ENCODE measurements around the gene IDH3A.

IDH3A gene

DNA sequence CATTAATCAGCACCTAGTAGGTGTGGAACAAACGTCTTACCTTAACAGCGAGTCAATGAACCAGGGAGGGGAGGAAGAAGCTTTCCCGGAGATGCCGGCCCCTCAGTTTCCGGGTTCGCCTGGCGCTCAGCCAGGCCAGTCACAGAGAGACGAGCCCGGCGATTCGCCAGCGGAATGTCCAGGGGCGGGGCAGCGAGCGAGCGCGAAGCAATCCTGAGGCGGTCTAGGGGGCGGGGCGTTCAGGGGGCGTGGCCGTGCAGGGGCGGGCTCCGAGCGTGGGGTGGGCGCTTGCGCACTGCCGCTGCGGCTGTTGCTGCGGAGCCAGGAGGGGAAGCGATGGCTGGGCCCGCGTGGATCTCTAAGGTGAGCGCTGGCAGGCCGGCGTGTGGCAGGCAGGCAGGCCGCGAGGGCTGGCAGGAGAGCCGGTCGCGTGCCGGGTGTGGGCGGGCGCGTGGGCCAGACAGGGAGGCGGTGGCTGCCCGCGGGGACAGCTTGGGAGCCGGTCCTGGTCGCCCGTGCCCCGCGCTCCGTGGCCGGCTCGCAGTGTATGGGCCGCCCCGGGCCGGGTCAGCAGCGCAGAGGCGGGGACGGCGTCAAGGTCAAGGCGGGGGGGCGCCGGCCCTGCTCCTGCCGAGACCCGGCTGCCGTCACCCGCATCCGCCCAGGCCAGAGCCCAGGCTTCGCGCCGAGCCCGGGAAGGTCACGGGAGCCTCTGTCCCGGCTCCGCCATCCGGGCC lies at the start of gene IDH3A:
Gene IDH3A, plus strand, starts transcription at position 295 of the 737 bp plus-strand sequence. Its CDS starts 42 bp downstream, at position 337.
- TF ChIP-seq, protein P1, sequence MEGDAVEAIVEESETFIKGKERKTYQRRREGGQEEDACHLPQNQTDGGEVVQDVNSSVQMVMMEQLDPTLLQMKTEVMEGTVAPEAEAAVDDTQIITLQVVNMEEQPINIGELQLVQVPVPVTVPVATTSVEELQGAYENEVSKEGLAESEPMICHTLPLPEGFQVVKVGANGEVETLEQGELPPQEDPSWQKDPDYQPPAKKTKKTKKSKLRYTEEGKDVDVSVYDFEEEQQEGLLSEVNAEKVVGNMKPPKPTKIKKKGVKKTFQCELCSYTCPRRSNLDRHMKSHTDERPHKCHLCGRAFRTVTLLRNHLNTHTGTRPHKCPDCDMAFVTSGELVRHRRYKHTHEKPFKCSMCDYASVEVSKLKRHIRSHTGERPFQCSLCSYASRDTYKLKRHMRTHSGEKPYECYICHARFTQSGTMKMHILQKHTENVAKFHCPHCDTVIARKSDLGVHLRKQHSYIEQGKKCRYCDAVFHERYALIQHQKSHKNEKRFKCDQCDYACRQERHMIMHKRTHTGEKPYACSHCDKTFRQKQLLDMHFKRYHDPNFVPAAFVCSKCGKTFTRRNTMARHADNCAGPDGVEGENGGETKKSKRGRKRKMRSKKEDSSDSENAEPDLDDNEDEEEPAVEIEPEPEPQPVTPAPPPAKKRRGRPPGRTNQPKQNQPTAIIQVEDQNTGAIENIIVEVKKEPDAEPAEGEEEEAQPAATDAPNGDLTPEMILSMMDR (conservative IDR thresholded peaks at IDR 0.05): no peak
- H3K27ac ChIP-seq: peak within 1 kb of the TSS; percentile 90

DNA sequence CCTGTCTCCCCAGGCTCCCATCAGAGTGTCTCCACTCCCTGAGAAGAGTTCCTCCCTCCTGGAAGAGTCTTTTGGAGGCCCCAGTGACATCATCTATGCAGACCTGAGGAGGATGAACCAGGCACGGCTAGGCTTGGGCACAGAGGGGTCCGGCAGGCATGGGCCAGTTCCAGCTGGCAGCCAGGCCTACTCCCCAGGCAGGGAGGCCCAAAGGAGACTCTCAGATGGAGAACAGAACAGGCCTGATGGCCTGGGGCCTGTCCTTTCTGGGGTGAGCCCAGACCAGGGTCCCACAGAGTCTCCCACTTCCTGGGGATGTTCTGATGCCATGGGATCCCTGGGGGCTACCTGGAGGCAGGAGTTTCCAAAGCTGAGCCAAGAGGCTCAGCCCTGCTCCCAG lies 48.3 kb upstream of the IDH3A start:
- peak overlapping the region; percentile 10; the same call in 1 of the 2 replicates for H3K27ac ChIP-seq
- TF ChIP-seq, protein P1 (conservative IDR thresholded peaks at IDR 0.05): no peak

DNA sequence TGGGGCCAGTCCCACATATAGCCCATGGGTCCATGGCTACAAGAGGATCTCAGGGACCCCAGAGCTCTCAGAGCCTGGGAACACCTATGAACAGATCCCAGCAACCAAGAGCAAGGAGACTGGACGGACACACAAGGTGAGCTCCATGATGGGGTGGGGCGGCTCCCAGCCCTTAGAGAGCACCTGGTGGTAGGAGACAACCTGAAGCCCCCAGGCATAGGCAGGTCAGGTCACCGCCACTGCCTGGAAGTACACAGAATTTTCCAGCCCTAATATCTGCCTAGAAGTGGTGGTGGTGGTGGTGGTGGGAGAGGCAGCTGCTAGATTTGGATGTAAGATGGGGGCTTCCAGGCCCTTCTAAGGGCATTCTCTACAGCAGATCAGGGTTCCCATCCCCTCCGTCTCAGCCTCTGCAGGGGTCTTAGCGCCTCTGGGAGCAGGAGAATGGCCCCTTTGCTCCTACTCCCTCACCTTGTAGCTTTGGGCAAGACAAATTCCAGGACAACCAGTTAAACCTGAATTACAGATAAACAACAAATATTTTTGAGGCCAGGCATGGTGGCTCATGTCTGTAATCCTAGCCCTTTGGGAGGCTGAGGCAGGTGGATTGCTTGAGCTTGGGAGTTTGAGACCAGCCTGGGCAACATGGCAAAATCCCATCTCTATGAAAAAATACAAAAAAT lies 47.6 kb upstream of the IDH3A start:
- H3K27ac ChIP-seq: peak overlapping the region; percentile 10; the same call in 1 of the 2 replicates
- TF ChIP-seq, protein P1 (conservative IDR thresholded peaks at IDR 0.05): no peak

DNA sequence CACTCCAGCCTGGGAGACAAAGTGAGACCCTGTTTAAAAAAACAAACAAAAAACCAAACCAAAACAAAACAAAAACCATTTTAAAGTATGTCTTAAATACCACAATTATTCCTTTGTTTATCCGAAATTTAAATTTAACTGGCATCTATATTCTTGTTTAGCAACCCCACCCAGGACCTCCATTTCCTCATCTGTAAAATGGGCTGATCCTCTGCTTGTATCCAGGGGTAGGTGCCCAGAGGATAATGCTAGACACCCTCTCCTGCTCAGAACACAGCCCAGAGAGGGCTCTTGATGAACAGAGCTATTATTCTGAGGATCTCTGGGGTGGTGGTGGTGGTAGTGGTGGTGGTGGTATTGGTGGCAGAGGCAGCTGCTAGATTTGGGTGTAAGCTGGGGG lies 47.0 kb upstream of the IDH3A start:
- TF ChIP-seq, protein P1 (conservative IDR thresholded peaks at IDR 0.05): no peak

DNA sequence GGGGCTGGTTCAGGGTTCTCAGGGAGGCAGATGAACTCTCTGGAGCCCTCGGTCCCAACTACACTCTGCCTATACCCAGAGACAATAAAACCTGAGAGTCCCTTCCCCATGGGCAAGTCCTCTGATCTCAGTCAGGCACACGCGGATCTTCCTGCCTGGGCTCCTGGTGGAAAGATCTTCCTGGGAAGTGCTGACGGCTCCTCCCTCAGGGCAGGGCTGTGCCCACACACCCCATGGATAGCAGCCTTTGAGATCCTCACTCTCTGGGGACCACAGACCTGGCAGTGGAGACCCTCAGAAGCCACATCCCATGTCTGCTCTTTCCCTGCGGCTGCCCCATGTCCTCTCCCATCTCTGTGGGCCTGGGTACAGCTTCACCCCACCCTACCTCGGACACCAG lies 46.4 kb upstream of the IDH3A start:
- no peak overlapping the region for H3K27ac ChIP-seq
- TF ChIP-seq, protein P1 (conservative IDR thresholded peaks at IDR 0.05): no peak

More for the DNA sequence above, 47.0 kb upstream of the IDH3A start:
- no peak overlapping the region for H3K27ac ChIP-seq

DNA sequence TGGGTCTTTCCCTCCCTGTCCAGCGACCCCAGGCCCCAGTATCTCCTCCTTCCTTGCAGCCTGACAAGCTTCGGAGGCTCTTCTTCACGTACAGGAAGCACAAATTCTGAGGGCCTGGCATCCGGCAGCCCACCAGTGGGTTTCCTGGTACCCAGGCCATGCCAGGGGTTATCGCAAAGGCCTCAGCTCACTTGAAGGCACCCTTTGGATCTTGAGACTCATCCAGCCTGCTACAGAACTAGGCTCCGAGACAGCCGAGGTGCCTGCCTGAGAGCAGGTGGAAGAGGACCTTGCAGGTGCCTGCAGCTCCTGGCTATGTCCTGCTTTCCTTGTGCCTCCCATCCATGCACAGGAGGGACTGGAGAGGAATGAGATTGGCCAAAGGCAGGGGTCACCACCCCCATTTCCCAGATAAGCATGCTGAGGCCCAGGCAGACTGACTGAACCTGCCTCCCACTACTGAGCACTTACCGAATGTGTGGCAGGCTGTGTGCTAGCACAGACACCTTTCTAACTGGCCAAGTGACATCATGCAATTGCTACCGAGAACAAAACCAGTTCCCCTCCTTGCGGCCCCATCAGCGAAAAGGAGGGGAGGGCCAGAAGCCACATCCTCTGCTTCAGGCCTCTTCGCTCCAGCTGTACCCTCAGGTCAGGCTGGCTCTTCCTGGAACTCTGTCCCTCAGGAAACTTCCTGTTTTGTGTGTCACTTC lies 45.6 kb upstream of the IDH3A start:
- H3K27ac ChIP-seq: no peak overlapping the region
- TF ChIP-seq, protein P1 (conservative IDR thresholded peaks at IDR 0.05): no peak

DNA sequence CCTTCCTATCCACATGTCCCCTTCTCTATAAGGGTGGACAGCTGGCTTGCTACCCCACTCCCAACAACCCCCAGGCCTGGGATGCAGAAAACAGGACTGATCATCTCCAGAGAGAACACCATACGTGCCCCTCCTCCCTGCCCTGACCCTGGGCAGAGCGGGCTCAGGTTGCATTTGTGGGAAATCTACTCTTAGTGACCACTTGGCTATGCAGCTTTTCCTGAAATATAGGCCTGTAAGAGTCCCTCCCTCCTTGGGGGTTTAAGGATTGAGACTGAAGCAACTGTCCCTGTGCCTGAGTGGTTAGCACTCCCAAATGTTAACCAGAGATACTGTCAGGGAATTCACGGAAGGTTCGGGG lies 45.1 kb upstream of the IDH3A start:
- TF ChIP-seq, protein P1 (conservative IDR thresholded peaks at IDR 0.05): no peak
- no peak overlapping the region for H3K27ac ChIP-seq
